ENCODE results near the gene SIL1. TPM values are rescaled to one million over a fixed set of nuclear protein-coding genes. Genes with fewer than 3 reads are reported as not detected.
"Not testable (repeated sequence)": the region's sequence is repeated elsewhere in the genome, so short reads cannot be mapped to it uniquely, and the experiment has no call there.

SIL1 gene
- total and polyA plus RNA-seq, 10 donors, result 23.4 to 42.3 (median 32.6) TPM

DNA sequence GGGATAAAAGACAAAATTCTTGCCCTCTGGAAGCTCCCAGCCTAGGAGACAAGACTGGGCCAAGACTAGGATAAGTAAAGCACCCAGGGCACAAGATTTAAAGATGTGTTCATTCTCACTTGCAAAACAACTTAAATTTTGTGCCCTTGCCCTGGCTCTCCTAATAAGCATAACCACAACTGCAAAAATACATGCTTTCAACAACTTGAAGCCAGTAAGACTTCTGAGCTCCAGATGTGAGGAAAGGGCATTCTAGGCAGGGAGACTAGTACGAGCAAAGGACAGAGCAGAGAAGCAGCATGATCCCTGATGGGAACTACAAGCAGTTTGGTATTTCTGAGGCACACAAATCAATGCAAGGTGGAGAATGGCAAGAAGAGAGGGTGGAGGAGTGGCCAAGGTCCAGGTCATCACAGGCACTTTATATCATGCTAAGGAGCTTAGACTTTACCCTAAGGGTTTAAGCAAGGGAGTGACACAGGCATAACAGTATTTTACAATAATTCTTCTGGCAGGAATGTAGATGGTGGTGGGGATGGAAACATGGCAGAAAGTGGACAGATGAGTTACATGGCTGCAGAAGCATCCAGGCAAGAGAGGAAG lies 30.1 kb upstream of the SIL1 start:
- intact Hi-C loops (cut with DNase I; ENCODE audit: low total_unique reads), result no loop called here
- no peaks in the 10 kb centered on the region for H3K9me3 ChIP-seq
- WGBS, 5 donors, result 86 to 97% (median 93%) methylated on average over 1 of the region's 1 CpG
- no peaks in the 10 kb centered on the region for H3K27me3 ChIP-seq (replicated peaks in 1 of 7)
- H3K36me3 ChIP-seq, result no peaks in the 10 kb centered on the region
- peak; percentile 2 for DNase-seq
- no peaks in the 10 kb centered on the region for H3K4me1 ChIP-seq
- TF ChIP-seq POLR2A (IDR thresholded peaks at IDR 0.05) (no peak), POLR2AphosphoS5 (IDR thresholded peaks at IDR 0.05) (no peak)
- TF ChIP-seq, protein P1, sequence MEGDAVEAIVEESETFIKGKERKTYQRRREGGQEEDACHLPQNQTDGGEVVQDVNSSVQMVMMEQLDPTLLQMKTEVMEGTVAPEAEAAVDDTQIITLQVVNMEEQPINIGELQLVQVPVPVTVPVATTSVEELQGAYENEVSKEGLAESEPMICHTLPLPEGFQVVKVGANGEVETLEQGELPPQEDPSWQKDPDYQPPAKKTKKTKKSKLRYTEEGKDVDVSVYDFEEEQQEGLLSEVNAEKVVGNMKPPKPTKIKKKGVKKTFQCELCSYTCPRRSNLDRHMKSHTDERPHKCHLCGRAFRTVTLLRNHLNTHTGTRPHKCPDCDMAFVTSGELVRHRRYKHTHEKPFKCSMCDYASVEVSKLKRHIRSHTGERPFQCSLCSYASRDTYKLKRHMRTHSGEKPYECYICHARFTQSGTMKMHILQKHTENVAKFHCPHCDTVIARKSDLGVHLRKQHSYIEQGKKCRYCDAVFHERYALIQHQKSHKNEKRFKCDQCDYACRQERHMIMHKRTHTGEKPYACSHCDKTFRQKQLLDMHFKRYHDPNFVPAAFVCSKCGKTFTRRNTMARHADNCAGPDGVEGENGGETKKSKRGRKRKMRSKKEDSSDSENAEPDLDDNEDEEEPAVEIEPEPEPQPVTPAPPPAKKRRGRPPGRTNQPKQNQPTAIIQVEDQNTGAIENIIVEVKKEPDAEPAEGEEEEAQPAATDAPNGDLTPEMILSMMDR (IDR thresholded peaks at IDR 0.05 in 8 of 11, conservative IDR thresholded peaks at IDR 0.05 in 3 of 11), result no peak
- H3K27ac ChIP-seq, result no peak overlapping the region
- no peak overlapping the region for H3K4me3 ChIP-seq

DNA sequence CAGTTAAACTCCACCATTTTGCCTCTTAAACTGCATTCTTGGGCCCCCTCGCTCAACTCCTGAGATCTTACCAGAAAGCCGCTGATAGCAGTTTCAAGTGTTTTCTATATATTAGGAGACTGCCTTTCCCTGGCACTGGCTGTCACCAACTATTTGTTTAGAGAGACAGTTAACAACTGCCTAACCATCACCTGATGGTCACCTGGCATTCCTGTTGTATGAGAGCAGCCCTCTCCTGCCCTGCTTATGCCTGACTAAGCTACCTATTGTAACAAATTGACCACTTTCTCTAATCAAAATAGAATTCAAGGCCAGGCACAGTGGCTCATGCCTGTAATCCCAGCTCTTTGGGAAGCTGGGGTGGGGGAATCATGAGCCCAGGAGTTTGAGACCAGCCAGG lies 28.0 kb upstream of the SIL1 start:
- no peak overlapping the region for H3K27ac ChIP-seq
- H3K9me3 ChIP-seq, result no peaks in the 10 kb centered on the region
- no peak for DNase-seq
- H3K27me3 ChIP-seq (replicated peaks in 1 of 7), result no peaks in the 10 kb centered on the region
- intact Hi-C loops (cut with DNase I; ENCODE audit: low total_unique reads), result no loop called here
- H3K36me3 ChIP-seq, result no peaks in the 10 kb centered on the region
- no peaks in the 10 kb centered on the region for H3K4me1 ChIP-seq
- TF ChIP-seq POLR2A (IDR thresholded peaks at IDR 0.05) (no peak), POLR2AphosphoS5 (IDR thresholded peaks at IDR 0.05) (no peak)
- TF ChIP-seq, protein P1 (IDR thresholded peaks at IDR 0.05 in 8 of 11, conservative IDR thresholded peaks at IDR 0.05 in 3 of 11), result no peak
- H3K4me3 ChIP-seq, result no peak overlapping the region
- WGBS, 5 donors, result 93 to 100% (median 97%) methylated on average over 2 of the region's 2 CpGs

DNA sequence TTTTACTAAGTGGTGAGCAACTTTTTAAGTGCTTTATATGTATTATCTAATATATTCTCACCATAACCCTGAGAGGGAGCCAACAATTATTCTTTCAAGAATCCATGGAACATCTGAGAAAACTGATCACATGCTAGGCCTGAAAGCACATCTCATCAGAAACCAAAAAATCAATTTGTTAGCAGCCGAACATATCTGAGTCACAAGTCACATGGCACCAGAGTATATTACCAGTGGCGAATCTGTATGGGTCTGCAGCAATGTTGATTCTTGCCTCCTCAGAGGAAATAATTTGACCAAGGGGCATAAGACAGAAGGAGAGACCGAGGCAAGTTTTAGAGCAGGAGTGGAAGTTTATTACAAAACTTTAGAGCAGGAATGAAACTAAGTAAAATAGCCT lies 25.3 kb upstream of the SIL1 start:
- TF ChIP-seq POLR2AphosphoS5 (IDR thresholded peaks at IDR 0.05) (no peak), POLR2A (IDR thresholded peaks at IDR 0.05) (no peak)
- TF ChIP-seq, protein P1 (IDR thresholded peaks at IDR 0.05 in 8 of 11, conservative IDR thresholded peaks at IDR 0.05 in 3 of 11), result no peak
- Histone ChIP-seq H3K4me1 (no peaks in the 10 kb centered on the region), H3K9me3 (no peaks in the 10 kb centered on the region), H3K4me3 (no peak overlapping the region), H3K36me3 (no peaks in the 10 kb centered on the region), H3K27me3 (replicated peaks in 1 of 7) (no peaks in the 10 kb centered on the region), H3K27ac (no peak overlapping the region)
- no peak for DNase-seq
- intact Hi-C loops (cut with DNase I; ENCODE audit: low total_unique reads), result no loop called here
- WGBS, 5 donors, result 81 to 98% (median 88%) methylated on average over 3 of the region's 3 CpGs

DNA sequence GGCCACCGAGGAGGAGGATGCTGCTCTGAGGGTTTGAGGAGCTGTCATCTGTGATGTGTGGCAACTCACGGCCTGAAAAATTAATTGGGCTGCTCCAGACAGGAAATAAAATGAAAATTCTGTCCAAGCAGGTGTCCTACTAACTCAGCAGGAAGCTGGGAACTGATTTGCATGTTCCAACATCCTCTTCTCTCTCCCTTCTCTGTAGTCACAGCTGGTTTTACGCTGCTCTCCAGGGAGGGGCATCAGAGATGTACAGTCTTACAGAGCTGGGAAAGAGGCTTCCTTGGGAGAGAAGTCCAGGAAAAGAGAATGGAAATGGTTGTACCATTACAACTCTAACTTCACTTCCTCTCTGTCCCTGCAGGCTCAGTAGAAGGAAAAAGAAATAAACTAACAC lies 24.2 kb upstream of the SIL1 start:
- WGBS, 5 donors, result 19 to 40% (median 21%) methylated on average over 3 of the region's 3 CpGs
- no peak overlapping the region for H3K4me3 ChIP-seq
- no peaks in the 10 kb centered on the region for H3K4me1 ChIP-seq
- H3K27me3 ChIP-seq (replicated peaks in 1 of 7), result no peaks in the 10 kb centered on the region
- H3K9me3 ChIP-seq, result no peaks in the 10 kb centered on the region
- no peak for TF ChIP-seq POLR2A (IDR thresholded peaks at IDR 0.05)
- no peaks in the 10 kb centered on the region for H3K36me3 ChIP-seq
- no peak overlapping the region for H3K27ac ChIP-seq
- DNase-seq, result peak; percentile 31
- intact Hi-C loops (cut with DNase I; ENCODE audit: low total_unique reads), result no loop called here

DNA sequence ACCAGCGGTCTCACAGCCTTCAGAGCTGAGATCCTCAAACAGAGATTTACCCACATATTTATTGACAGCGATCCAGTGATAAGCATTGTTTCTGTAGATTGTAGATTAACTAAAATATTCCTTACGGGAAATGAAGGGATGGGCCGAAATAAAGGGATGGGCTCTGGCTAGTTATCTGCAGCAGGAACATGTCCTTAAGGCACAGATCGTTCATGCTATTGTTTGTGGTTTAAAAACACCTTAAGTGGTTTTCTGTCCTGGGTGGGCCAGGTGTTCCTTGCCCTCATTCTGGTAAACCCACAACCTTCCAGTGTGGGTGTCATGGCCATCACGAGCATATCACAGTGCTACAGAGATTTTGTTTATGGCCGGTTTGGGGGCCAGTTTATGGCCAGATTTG lies 19.9 kb upstream of the SIL1 start:
- intact Hi-C loops (cut with DNase I; ENCODE audit: low total_unique reads); H3K27ac ChIP-seq; H3K27me3 ChIP-seq (replicated peaks in 1 of 7); H3K9me3 ChIP-seq; H3K4me3 ChIP-seq; H3K36me3 ChIP-seq: not testable (repeated sequence)
- WGBS, 5 donors, result 83 to 90% (median 86%) methylated on average over 7 of the region's 7 CpGs
- peak; percentile 29 for DNase-seq
- peaks cover 0 to 10% (median 0%) of the 10 kb centered on the region in 6 donors for H3K4me1 ChIP-seq

Measured in spleen (tissue), 11 donors.